OCI-LY3 (cell line): Measurements from ENCODE around the gene VTA1.

ENCODE experiments used
- CTCF ChIP-seq: fragments of 200-600, 300-600 bp; sonication (generic); IDR thresholded peaks from 2 replicates; pipeline ENCODE4 v1.5.1; 2014; ENCODE audit warnings: antibody characterized with exemption, low read length, low read depth
- EZH2phosphoT487 ChIP-seq: fragments of 200-600 bp; shearing (Covaris generic); IDR thresholded peaks from 2 replicates; pipeline ENCODE4 v1.6.1; 2018; ENCODE audit warnings: antibody characterized with exemption, mixed run types, low read depth

DNA sequence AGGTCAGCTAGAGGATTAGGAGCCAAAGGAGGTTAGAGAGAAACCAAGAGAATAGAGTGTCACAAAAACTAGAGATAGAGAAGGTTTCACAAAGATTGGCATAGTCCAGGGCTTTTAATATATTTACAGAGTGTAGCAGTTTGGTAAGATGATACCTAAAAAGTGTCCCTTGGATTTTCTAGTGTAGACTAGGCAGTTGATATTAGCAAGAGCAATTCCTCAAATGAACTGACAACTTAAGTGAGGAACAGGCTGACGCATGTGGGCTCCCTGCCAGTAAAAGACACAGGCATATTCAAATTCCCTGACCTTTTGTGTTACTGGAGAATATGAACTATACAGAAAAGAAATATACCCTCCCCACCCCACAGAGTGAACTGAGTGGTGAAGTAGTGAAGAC is 40.1 kb downstream of the VTA1 start:
- TF ChIP-seq CTCF (no peak), EZH2phosphoT487 (no peak)
